ENCODE data around the gene MAPK14. TPM values are rescaled to one million over a fixed set of nuclear protein-coding genes. Genes with fewer than 3 reads are reported as not detected.

MAPK14 gene
- total RNA-seq, 1 donor from 2014 or later: 38.4 TPM

GRCh38 chr6:36025260-36025931 lies 2.2 kb upstream of the MAPK14 start:
- Histone ChIP-seq H3K4me3 (ENCODE audit: low read depth, low read length) (no peak overlapping the region), H3K27me3 (ENCODE audit: control insufficient read depth, insufficient read depth, low read length) (no peaks in the 10 kb centered on the region), H3K36me3 (ENCODE audit: control insufficient read depth, insufficient read depth, low read length) (no peaks in the 10 kb centered on the region)
- FAIRE-seq (no peak), DNase-seq (ENCODE audit: low read depth) (no peak)
- TF ChIP-seq CTCF (IDR thresholded peaks at IDR 0.05; ENCODE audit: insufficient read depth, low read length, severe bottlenecking): no peak

GRCh38 chr6:36025932-36026327 lies 1.7 kb upstream of the MAPK14 start:
- DNase-seq (ENCODE audit: low read depth) (peak; percentile 47), FAIRE-seq (no peak)
- H3K36me3 ChIP-seq (ENCODE audit: control insufficient read depth, insufficient read depth, low read length): no peaks in the 10 kb centered on the region
- H3K4me3 ChIP-seq (ENCODE audit: low read depth, low read length): no peak overlapping the region
- TF ChIP-seq CTCF (IDR thresholded peaks at IDR 0.05; ENCODE audit: insufficient read depth, low read length, severe bottlenecking): no peak
- H3K27me3 ChIP-seq (ENCODE audit: control insufficient read depth, insufficient read depth, low read length): no peaks in the 10 kb centered on the region

- no peaks in the 10 kb centered on the region for H3K27me3 ChIP-seq (ENCODE audit: control insufficient read depth, insufficient read depth, low read length)
- H3K4me3 ChIP-seq (ENCODE audit: low read depth, low read length): peak overlapping the region; percentile 98
- no peak for TF ChIP-seq CTCF (IDR thresholded peaks at IDR 0.05; ENCODE audit: insufficient read depth, low read length, severe bottlenecking)
- DNase-seq (ENCODE audit: low read depth) (peak; percentile 31), FAIRE-seq (no peak)
- no peaks in the 10 kb centered on the region for H3K36me3 ChIP-seq (ENCODE audit: control insufficient read depth, insufficient read depth, low read length)
These were observed 674 bp downstream of the MAPK14 start for GRCh38 chr6:36028088-36028876.

GRCh38 chr6:36028877-36029324 lies 1.3 kb downstream of the MAPK14 start:
- H3K27me3 ChIP-seq (ENCODE audit: control insufficient read depth, insufficient read depth, low read length): no peaks in the 10 kb centered on the region
- FAIRE-seq (no peak), DNase-seq (ENCODE audit: low read depth) (peak; percentile 85)

GRCh38 chr6:36029464-36029863 lies 1.9 kb downstream of the MAPK14 start:
- TF ChIP-seq CTCF (IDR thresholded peaks at IDR 0.05; ENCODE audit: insufficient read depth, low read length, severe bottlenecking): no peak
- Histone ChIP-seq H3K27me3 (ENCODE audit: control insufficient read depth, insufficient read depth, low read length) (no peaks in the 10 kb centered on the region), H3K36me3 (ENCODE audit: control insufficient read depth, insufficient read depth, low read length) (no peaks in the 10 kb centered on the region), H3K4me3 (ENCODE audit: low read depth, low read length) (peak overlapping the region; percentile 98)
- peak; percentile 79 for DNase-seq (ENCODE audit: low read depth)
- FAIRE-seq: no peak

More at GRCh38 chr6:36028877-36029324, 1.3 kb downstream of the MAPK14 start:
- H3K4me3 ChIP-seq (ENCODE audit: low read depth, low read length): peak overlapping the region; percentile 98
- no peak for TF ChIP-seq CTCF (IDR thresholded peaks at IDR 0.05; ENCODE audit: insufficient read depth, low read length, severe bottlenecking)
- H3K36me3 ChIP-seq (ENCODE audit: control insufficient read depth, insufficient read depth, low read length): no peaks in the 10 kb centered on the region
